ENCODE measurements around the gene MAP2. TPM values are rescaled to one million over a fixed set of nuclear protein-coding genes. Genes with fewer than 3 reads are reported as not detected.

The MAP2 gene
- total RNA-seq, 2 donors from 2014 or later: 1.8 TPM

DNA sequence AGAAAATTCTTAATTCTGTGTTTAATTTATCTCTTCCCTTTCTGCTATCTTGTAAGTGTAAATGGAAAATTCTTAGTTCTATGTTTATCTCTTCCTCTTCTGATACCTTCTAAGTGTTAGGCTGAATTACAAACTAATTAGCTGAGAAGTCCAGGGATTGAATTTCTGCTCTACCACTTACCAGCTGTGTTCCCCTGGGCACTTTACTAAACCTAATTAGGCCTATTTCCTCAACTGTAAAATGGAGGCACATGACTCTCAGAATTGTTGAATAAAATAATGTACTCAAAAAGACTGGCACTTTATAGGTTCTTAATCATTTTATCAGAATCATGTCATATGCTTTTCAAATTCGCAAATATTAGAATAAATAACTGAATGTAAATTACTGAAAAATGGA lies 146.3 kb downstream of the MAP2 start:
- Mint-ChIP-seq H3K4me1 (peaks cover 4% of the 10 kb centered on the region), H3K9me3 (no peaks in the 10 kb centered on the region), H3K36me3 (ENCODE audit: low read depth) (no peaks in the 10 kb centered on the region), H3K4me3 (no peak overlapping the region), H3K27ac (no peak overlapping the region), H3K27me3 (ENCODE audit: insufficient read depth) (no peaks in the 10 kb centered on the region)
- TF ChIP-seq, protein P1, sequence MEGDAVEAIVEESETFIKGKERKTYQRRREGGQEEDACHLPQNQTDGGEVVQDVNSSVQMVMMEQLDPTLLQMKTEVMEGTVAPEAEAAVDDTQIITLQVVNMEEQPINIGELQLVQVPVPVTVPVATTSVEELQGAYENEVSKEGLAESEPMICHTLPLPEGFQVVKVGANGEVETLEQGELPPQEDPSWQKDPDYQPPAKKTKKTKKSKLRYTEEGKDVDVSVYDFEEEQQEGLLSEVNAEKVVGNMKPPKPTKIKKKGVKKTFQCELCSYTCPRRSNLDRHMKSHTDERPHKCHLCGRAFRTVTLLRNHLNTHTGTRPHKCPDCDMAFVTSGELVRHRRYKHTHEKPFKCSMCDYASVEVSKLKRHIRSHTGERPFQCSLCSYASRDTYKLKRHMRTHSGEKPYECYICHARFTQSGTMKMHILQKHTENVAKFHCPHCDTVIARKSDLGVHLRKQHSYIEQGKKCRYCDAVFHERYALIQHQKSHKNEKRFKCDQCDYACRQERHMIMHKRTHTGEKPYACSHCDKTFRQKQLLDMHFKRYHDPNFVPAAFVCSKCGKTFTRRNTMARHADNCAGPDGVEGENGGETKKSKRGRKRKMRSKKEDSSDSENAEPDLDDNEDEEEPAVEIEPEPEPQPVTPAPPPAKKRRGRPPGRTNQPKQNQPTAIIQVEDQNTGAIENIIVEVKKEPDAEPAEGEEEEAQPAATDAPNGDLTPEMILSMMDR (conservative IDR thresholded peaks at IDR 0.05): no peak
- Histone ChIP-seq H3K4me1 (ENCODE audit: control insufficient read depth, insufficient read depth, low read length) (no peaks in the 10 kb centered on the region), H3K27me3 (ENCODE audit: control insufficient read depth, insufficient read depth, low read length, poor library complexity, severe bottlenecking) (no peaks in the 10 kb centered on the region), H3K4me3 (ENCODE audit: low read length) (no peak overlapping the region), H3K9ac (ENCODE audit: extremely low read depth, low read length, poor library complexity, severe bottlenecking) (no peak overlapping the region), H3K9me3 (ENCODE audit: control insufficient read depth, low read length) (no peaks in the 10 kb centered on the region), H3K27ac (ENCODE audit: low read depth, low read length) (no peak overlapping the region), H3K36me3 (ENCODE audit: control insufficient read depth, insufficient read depth, low read length) (no peaks in the 10 kb centered on the region)
- no peak for DNase-seq
- WGBS, 2 experiments (ENCODE audit: insufficient coverage in 1 of 2, insufficient read length in 1 of 2): 83% methylated on average over 1 of the region's 1 CpG; no CpG with 5 or more reads in 1 of the 2 experiments

DNA sequence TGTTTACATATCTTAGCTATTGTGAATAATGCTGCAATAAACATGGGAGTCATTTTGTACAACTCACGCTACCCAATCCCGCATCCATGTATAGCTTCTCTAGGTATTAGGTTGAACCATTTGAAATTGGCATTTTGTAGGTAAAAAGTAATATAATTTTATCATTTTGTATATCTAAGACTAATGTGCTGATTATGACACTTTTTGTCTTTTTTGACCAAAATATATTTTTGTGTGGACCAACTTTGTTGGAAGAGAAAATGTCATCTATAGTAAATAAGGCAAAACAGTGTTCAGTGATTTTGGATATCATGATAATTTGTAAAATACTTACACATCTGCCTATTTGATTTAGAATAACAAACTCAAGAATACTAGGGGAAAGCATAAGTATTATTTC lies 150.7 kb downstream of the MAP2 start:
- Mint-ChIP-seq H3K9me3 (no peaks in the 10 kb centered on the region), H3K4me3 (no peak overlapping the region), H3K36me3 (ENCODE audit: low read depth) (no peaks in the 10 kb centered on the region), H3K27ac (no peak overlapping the region), H3K4me1 (peaks cover 4% of the 10 kb centered on the region), H3K27me3 (ENCODE audit: insufficient read depth) (no peaks in the 10 kb centered on the region)
- Histone ChIP-seq H3K36me3 (ENCODE audit: control insufficient read depth, insufficient read depth, low read length) (no peaks in the 10 kb centered on the region), H3K4me1 (ENCODE audit: control insufficient read depth, insufficient read depth, low read length) (no peaks in the 10 kb centered on the region), H3K27me3 (ENCODE audit: control insufficient read depth, insufficient read depth, low read length, poor library complexity, severe bottlenecking) (no peaks in the 10 kb centered on the region), H3K27ac (ENCODE audit: low read depth, low read length) (no peak overlapping the region), H3K4me3 (ENCODE audit: low read length) (no peak overlapping the region), H3K9me3 (ENCODE audit: control insufficient read depth, low read length) (no peaks in the 10 kb centered on the region), H3K9ac (ENCODE audit: extremely low read depth, low read length, poor library complexity, severe bottlenecking) (no peak overlapping the region)
- TF ChIP-seq, protein P1 (conservative IDR thresholded peaks at IDR 0.05): no peak
- DNase-seq: no peak
- WGBS, 2 experiments (ENCODE audit: insufficient coverage in 1 of 2, insufficient read length in 1 of 2): 100% methylated on average over 2 of the region's 2 CpGs

DNA sequence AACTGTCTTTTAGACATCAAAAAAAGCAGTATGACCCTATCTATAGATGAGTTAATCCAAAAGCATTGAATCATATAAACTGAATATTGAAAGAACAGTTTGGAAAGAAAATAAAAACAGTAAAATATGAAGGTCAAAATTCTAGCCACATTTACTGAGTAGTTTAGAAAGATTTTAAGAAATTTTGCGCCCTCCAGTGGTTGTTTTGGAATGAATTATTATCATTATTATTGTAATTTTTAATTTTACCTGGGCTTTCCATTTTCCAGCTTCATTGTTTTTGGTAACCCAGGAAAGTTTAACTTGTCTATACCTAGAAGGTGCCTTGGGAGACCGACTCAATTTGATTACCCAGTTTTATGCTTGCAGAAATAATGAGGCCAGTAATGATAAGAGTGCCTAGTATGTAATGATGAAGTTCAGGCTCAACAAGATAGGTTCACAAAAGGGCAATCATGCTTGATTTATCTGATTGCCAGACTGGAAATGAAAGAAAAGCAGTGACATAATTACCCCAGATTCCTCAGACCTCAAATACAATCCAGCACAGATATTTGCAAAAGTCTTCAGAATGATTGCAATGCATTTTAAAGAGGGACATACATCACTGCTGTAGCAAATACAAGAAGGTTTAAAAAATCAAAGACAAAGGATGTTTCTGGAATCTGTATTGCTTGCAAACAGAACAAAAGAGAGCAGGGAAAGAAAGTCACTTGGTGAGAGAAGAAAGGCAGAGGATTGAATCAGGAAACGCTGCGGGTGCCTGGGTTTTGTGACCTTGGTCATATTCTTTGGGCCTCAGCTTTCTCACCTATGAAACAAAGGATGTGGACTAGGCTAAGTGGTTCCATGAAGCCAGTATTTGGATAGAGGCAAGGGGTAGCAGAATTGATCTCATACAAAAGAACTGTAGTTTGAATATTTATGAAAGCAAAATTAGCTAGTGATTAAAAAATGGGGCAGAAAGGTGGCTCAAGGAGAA lies 153.8 kb downstream of the MAP2 start:
- no peaks in the 10 kb centered on the region for H3K9me3 Mint-ChIP-seq
- no peak overlapping the region for H3K27ac Mint-ChIP-seq
- 54 to 75% methylated on average over 2 to 4 of the region's 4 CpGs for WGBS, 2 experiments (ENCODE audit: insufficient coverage in 1 of 2, insufficient read length in 1 of 2)
- H3K4me3 Mint-ChIP-seq: no peak overlapping the region
- no peak overlapping the region for H3K4me3 ChIP-seq (ENCODE audit: low read length)
- no peaks in the 10 kb centered on the region for H3K9me3 ChIP-seq (ENCODE audit: control insufficient read depth, low read length)
- no peaks in the 10 kb centered on the region for H3K27me3 ChIP-seq (ENCODE audit: control insufficient read depth, insufficient read depth, low read length, poor library complexity, severe bottlenecking)
- no peaks in the 10 kb centered on the region for H3K27me3 Mint-ChIP-seq (ENCODE audit: insufficient read depth)
- TF ChIP-seq, protein P1 (conservative IDR thresholded peaks at IDR 0.05): peak; percentile 75
- no peak for DNase-seq
- no peaks in the 10 kb centered on the region for H3K4me1 ChIP-seq (ENCODE audit: control insufficient read depth, insufficient read depth, low read length)
- no peaks in the 10 kb centered on the region for H3K36me3 Mint-ChIP-seq (ENCODE audit: low read depth)
- H3K27ac ChIP-seq (ENCODE audit: low read depth, low read length): peak overlapping the region; percentile 98
- H3K4me1 Mint-ChIP-seq: no peaks in the 10 kb centered on the region
- no peaks in the 10 kb centered on the region for H3K36me3 ChIP-seq (ENCODE audit: control insufficient read depth, insufficient read depth, low read length)
- H3K9ac ChIP-seq (ENCODE audit: extremely low read depth, low read length, poor library complexity, severe bottlenecking): no peak overlapping the region
